Effector memory CD4-positive, alpha-beta T cell (primary cell): Measurements from ENCODE around the gene HTR5A.
"Not testable (repeated sequence)": the region's sequence is repeated elsewhere in the genome, so short reads cannot be mapped to it uniquely, and the experiment has no call there.

ENCODE experiments used
- DNase-seq, 3 donors: peaks; one replicate each; pipeline ENCODE4 v3.0.0-alpha.2; 2020
- H3K27ac ChIP-seq: 2 replicates; pipeline ENCODE4 v1.7.0; 2013; ENCODE audit warnings: mild to moderate bottlenecking, low read length, moderate library complexity; ENCODE audit not compliant: insufficient read depth, poor library complexity, severe bottlenecking
- H3K27me3 ChIP-seq: replicated peaks from 2 replicates; pipeline ENCODE4 v1.7.0; 2013; ENCODE audit warnings: mild to moderate bottlenecking, low read length; ENCODE audit not compliant: insufficient read depth, control insufficient read depth, poor library complexity, severe bottlenecking
- H3K36me3 ChIP-seq: 2 replicates; pipeline ENCODE4 v1.7.0; 2013; ENCODE audit warnings: mild to moderate bottlenecking, low read length, moderate library complexity; ENCODE audit not compliant: control insufficient read depth, insufficient read depth
- H3K4me1 ChIP-seq: 2 replicates; pipeline ENCODE4 v1.7.0; 2013; ENCODE audit warnings: low read length, mild to moderate bottlenecking; ENCODE audit not compliant: control insufficient read depth, insufficient read depth, poor library complexity, severe bottlenecking
- H3K4me3 ChIP-seq: 2 replicates; pipeline ENCODE4 v1.7.0; 2013; ENCODE audit warnings: low read length, low read depth, mild to moderate bottlenecking; ENCODE audit not compliant: insufficient read depth, poor library complexity, severe bottlenecking
- H3K9me3 ChIP-seq: 2 replicates; pipeline ENCODE4 v1.7.0; 2013; ENCODE audit warnings: mild to moderate bottlenecking, low read length, moderate library complexity; ENCODE audit not compliant: control insufficient read depth
- total RNA-seq, 3 donors: gene quantifications; one replicate each; lab custom pipeline; 2026; lab: John Stamatoyannopoulos, UW

The HTR5A gene
- 0 reads per million in 3 donors for total RNA-seq

- peaks cover 3% of the 10 kb centered on the region for H3K27me3 ChIP-seq
- H3K36me3 ChIP-seq: no peaks in the 10 kb centered on the region
- H3K4me3 ChIP-seq: no peak within 1 kb of the TSS
- no peaks in the 10 kb centered on the region for H3K9me3 ChIP-seq
- peak; percentile 31 to 55 (median 52) for DNase-seq
- no peaks in the 10 kb centered on the region for H3K4me1 ChIP-seq
- no peak within 1 kb of the TSS for H3K27ac ChIP-seq
These were observed at the start of gene HTR5A for GRCh38 chr7:155069992-155070751. Gene HTR5A, plus strand, starts transcription at chr7:155070324. Its CDS starts 576 bp downstream, at chr7:155070900.

GRCh38 chr7:155020996-155021395, 49.1 kb upstream of the HTR5A start:
- Histone ChIP-seq H3K4me3 (no peak overlapping the region), H3K36me3 (no peaks in the 10 kb centered on the region), H3K27me3 (no peaks in the 10 kb centered on the region), H3K4me1 (no peaks in the 10 kb centered on the region), H3K27ac (no peak overlapping the region), H3K9me3 (no peaks in the 10 kb centered on the region)
- DNase-seq: no peak

GRCh38 chr7:155021699-155022145, 48.4 kb upstream of the HTR5A start:
- Histone ChIP-seq H3K36me3 (no peaks in the 10 kb centered on the region), H3K9me3 (no peaks in the 10 kb centered on the region), H3K4me3 (no peak overlapping the region), H3K4me1 (no peaks in the 10 kb centered on the region), H3K27me3 (no peaks in the 10 kb centered on the region), H3K27ac (no peak overlapping the region)
- DNase-seq: no peak

GRCh38 chr7:155027879-155028278, 42.2 kb upstream of the HTR5A start:
- Histone ChIP-seq H3K4me3 (no peak overlapping the region), H3K4me1 (no peaks in the 10 kb centered on the region), H3K27me3 (no peaks in the 10 kb centered on the region), H3K27ac (no peak overlapping the region), H3K9me3 (no peaks in the 10 kb centered on the region), H3K36me3 (no peaks in the 10 kb centered on the region)
- DNase-seq: no peak

GRCh38 chr7:155032978-155033377, 37.1 kb upstream of the HTR5A start:
- Histone ChIP-seq H3K36me3 (no peaks in the 10 kb centered on the region), H3K9me3 (no peaks in the 10 kb centered on the region), H3K27me3 (no peaks in the 10 kb centered on the region), H3K27ac (no peak overlapping the region), H3K4me1 (no peaks in the 10 kb centered on the region), H3K4me3 (no peak overlapping the region)
- DNase-seq: no peak

- not testable (repeated sequence) for H3K27me3 ChIP-seq, H3K4me3 ChIP-seq, H3K27ac ChIP-seq, H3K9me3 ChIP-seq, DNase-seq, H3K36me3 ChIP-seq, H3K4me1 ChIP-seq
These were observed 35.6 kb upstream of the HTR5A start for GRCh38 chr7:155034495-155034894.

- DNase-seq: no peak
- Histone ChIP-seq H3K9me3 (no peaks in the 10 kb centered on the region), H3K27me3 (no peaks in the 10 kb centered on the region), H3K36me3 (no peaks in the 10 kb centered on the region), H3K4me1 (no peaks in the 10 kb centered on the region), H3K4me3 (no peak overlapping the region), H3K27ac (no peak overlapping the region)
These were observed 31.8 kb upstream of the HTR5A start for GRCh38 chr7:155038335-155038734.

- Histone ChIP-seq H3K27ac (no peak overlapping the region), H3K9me3 (no peaks in the 10 kb centered on the region), H3K27me3 (no peaks in the 10 kb centered on the region), H3K4me3 (no peak overlapping the region), H3K4me1 (no peaks in the 10 kb centered on the region), H3K36me3 (no peaks in the 10 kb centered on the region)
- no peak for DNase-seq
These were observed 26.4 kb upstream of the HTR5A start for GRCh38 chr7:155043756-155044155.

GRCh38 chr7:155048006-155048405, 22.1 kb upstream of the HTR5A start:
- H3K36me3 ChIP-seq: no peaks in the 10 kb centered on the region
- no peak overlapping the region for H3K4me3 ChIP-seq
- H3K4me1 ChIP-seq: no peaks in the 10 kb centered on the region
- no peaks in the 10 kb centered on the region for H3K27me3 ChIP-seq
- no peak overlapping the region for H3K27ac ChIP-seq
- H3K9me3 ChIP-seq: no peaks in the 10 kb centered on the region
- DNase-seq: no peak

GRCh38 chr7:155051355-155051754, 18.8 kb upstream of the HTR5A start:
- Histone ChIP-seq H3K4me1 (no peaks in the 10 kb centered on the region), H3K9me3 (no peaks in the 10 kb centered on the region), H3K27me3 (no peaks in the 10 kb centered on the region), H3K36me3 (no peaks in the 10 kb centered on the region), H3K27ac (no peak overlapping the region), H3K4me3 (no peak overlapping the region)
- DNase-seq: no peak
